Caco-2 (cell line): ENCODE results near the gene UCP2. TPM values are rescaled to one million over a fixed set of nuclear protein-coding genes. Genes with fewer than 3 reads are reported as not detected.

Experiments used
- BruUV-seq: library from RNA; stranded (reverse); fragments of 400-500 nt; replicated peaks from 2 replicates; lab custom pipeline; 2021; lab: Mats Ljungman, UMichigan
- CTCF ChIA-PET: fragments of 300-600 bp; sonication (Branson Sonifier 250); formaldehyde crosslinking; loops from one replicate; lab custom pipeline; 2022; ENCODE audit warnings: antibody characterized with exemption; lab: Charles Lee
- POLR2A ChIA-PET: fragments of 300-600 bp; sonication (Branson Sonifier 250); formaldehyde crosslinking; loops from one replicate; lab custom pipeline; 2022; ENCODE audit warnings: antibody characterized with exemption; lab: Charles Lee
- DNase-seq, 2 experiments: peaks; one replicate each; pipeline versions ENCODE4 v3.0.0 to v3.0.0-alpha.2; 2020 to 2022
- H3K27me3 ChIP-seq: replicated peaks from 2 replicates; pipeline ENCODE4 v1.6.0; 2011; ENCODE audit warnings: low read length; ENCODE audit not compliant: control insufficient read depth, insufficient read depth
- H3K36me3 ChIP-seq: 2 replicates; pipeline ENCODE4 v1.5.1; 2011; ENCODE audit warnings: low read length; ENCODE audit not compliant: control insufficient read depth, insufficient read depth
- H3K4me1 ChIP-seq: fragments of 250-450 bp; sonication (Bioruptor Pico); 2 replicates; pipeline ENCODE4 v1.5.1; 2020; ENCODE audit warnings: mild to moderate bottlenecking
- H3K4me3 ChIP-seq: 2 replicates; pipeline ENCODE4 v1.5.1; 2011; ENCODE audit warnings: low read depth, mild to moderate bottlenecking, control low read depth, low read length
- H3K9me3 ChIP-seq: fragments of 250-450 bp; sonication (Bioruptor Pico); 2 replicates; pipeline ENCODE4 v1.5.1; 2020; ENCODE audit warnings: mild to moderate bottlenecking, moderate library complexity
- H3K27ac Mint-ChIP-seq: one replicate; pipeline ENCODE4 v1.8.0; 2022; ENCODE audit warnings: mixed read lengths; ENCODE audit not compliant: unreplicated experiment
- H3K27me3 Mint-ChIP-seq: one replicate; pipeline ENCODE4 v1.8.0; 2022; ENCODE audit warnings: mixed read lengths; ENCODE audit not compliant: insufficient read depth, unreplicated experiment
- H3K36me3 Mint-ChIP-seq: one replicate; pipeline ENCODE4 v1.8.0; 2022; ENCODE audit warnings: mild to moderate bottlenecking, mixed read lengths; ENCODE audit not compliant: insufficient read depth, unreplicated experiment
- H3K4me1 Mint-ChIP-seq: one replicate; pipeline ENCODE4 v1.8.0; 2022; ENCODE audit warnings: low read depth, mixed read lengths; ENCODE audit not compliant: unreplicated experiment
- H3K4me3 Mint-ChIP-seq: one replicate; pipeline ENCODE4 v1.8.0; 2022; ENCODE audit warnings: mild to moderate bottlenecking, moderate library complexity, mixed read lengths; ENCODE audit not compliant: unreplicated experiment
- H3K9me3 Mint-ChIP-seq: one replicate; pipeline ENCODE4 v1.8.0; 2022; ENCODE audit warnings: mixed read lengths; ENCODE audit not compliant: unreplicated experiment
- intact Hi-C: fragments of 100-400 bp; cut with micrococcal nuclease; formaldehyde crosslinking; loops from one replicate; pipeline ENCODE4 v1.10.0; 2022; ENCODE audit not compliant: unreplicated experiment
- total RNA-seq: library from RNA; stranded (reverse); gene quantifications from 2 replicates; pipeline ENCODE4 v1.2.3, GENCODE V29; 2022
- TF ChIP-seq, protein P1 (sequence below), 2 experiments: fragments of 200-600 bp in 1 of 2; IDR thresholded peaks; 1 replicate in 1 of 2; 2 replicates in 1 of 2; pipeline versions ENCODE4 v1.5.1 to v1.8.0; 2011 to 2022; ENCODE audit warnings: antibody characterized with exemption in 1 of 2, control low read depth in 1 of 2, inconsistent platforms in 1 of 2, low read depth in 1 of 2, low read length in 1 of 2, mild to moderate bottlenecking in 1 of 2, moderate library complexity in 1 of 2; ENCODE audit not compliant: insufficient read depth in 1 of 2, severe bottlenecking in 1 of 2, unreplicated experiment in 1 of 2

Gene UCP2
- total RNA-seq, 1 experiment from 2014 or later = 144 TPM

DNA sequence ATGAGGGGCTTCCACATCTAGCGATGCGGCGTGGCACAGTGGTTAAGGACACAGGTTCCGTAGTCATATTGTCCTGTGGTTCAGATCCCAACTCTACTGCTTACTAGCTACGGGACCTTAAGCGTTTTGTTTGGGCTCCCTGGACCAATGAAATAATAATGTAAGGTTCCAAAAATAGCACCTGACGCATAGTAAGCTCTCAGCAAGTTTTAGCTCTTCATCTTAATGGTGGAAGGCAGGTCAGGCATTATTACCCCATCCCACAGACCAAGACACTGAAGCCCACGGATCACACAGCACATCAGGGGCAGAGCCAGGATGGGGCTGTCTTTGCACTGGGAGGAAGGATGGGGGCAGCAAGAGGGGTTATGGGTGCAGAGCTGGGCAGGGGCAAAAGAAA, 18.8 kb downstream of the UCP2 start:
- Histone ChIP-seq H3K36me3 (no peaks in the 10 kb centered on the region), H3K4me1 (no peaks in the 10 kb centered on the region), H3K9me3 (no peaks in the 10 kb centered on the region), H3K27me3 (no peaks in the 10 kb centered on the region; the same call in 1 of the 2 replicates), H3K4me3 (no peak overlapping the region)
- TF ChIP-seq, protein P1, sequence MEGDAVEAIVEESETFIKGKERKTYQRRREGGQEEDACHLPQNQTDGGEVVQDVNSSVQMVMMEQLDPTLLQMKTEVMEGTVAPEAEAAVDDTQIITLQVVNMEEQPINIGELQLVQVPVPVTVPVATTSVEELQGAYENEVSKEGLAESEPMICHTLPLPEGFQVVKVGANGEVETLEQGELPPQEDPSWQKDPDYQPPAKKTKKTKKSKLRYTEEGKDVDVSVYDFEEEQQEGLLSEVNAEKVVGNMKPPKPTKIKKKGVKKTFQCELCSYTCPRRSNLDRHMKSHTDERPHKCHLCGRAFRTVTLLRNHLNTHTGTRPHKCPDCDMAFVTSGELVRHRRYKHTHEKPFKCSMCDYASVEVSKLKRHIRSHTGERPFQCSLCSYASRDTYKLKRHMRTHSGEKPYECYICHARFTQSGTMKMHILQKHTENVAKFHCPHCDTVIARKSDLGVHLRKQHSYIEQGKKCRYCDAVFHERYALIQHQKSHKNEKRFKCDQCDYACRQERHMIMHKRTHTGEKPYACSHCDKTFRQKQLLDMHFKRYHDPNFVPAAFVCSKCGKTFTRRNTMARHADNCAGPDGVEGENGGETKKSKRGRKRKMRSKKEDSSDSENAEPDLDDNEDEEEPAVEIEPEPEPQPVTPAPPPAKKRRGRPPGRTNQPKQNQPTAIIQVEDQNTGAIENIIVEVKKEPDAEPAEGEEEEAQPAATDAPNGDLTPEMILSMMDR (IDR thresholded peaks at IDR 0.05; ENCODE audit: insufficient read depth in 1 of 2, low read depth in 1 of 2, low read length in 1 of 2, severe bottlenecking in 1 of 2, unreplicated experiment in 1 of 2) = no peak
- Mint-ChIP-seq H3K9me3 (no peaks in the 10 kb centered on the region), H3K4me1 (no peaks in the 10 kb centered on the region), H3K27ac (no peak overlapping the region), H3K4me3 (no peak overlapping the region), H3K36me3 (peaks cover 7% of the 10 kb centered on the region), H3K27me3 (no peaks in the 10 kb centered on the region)
- no peak for DNase-seq
- BruUV-seq = no TSS peak
- CTCF ChIA-PET = interaction anchor here (0.6 to 1.4 kb wide), 9 partner anchors 18 to 485 kb away, joined by 3 to 11 read pairs (median 3); partner anchors contain the start of genes C2CD3, PPME1 and UCP2
- intact Hi-C loops = loop anchor here (1.0 to 5.0 kb wide), 5 partner anchors 18 to 484 kb away; partner anchors contain the start of genes C2CD3, PPME1 and UCP2
- POLR2A ChIA-PET = interaction anchor here (0.6 kb wide), 1 partner anchor 418 kb away, joined by 3 read pairs; no protein-coding TSS in a partner anchor

DNA sequence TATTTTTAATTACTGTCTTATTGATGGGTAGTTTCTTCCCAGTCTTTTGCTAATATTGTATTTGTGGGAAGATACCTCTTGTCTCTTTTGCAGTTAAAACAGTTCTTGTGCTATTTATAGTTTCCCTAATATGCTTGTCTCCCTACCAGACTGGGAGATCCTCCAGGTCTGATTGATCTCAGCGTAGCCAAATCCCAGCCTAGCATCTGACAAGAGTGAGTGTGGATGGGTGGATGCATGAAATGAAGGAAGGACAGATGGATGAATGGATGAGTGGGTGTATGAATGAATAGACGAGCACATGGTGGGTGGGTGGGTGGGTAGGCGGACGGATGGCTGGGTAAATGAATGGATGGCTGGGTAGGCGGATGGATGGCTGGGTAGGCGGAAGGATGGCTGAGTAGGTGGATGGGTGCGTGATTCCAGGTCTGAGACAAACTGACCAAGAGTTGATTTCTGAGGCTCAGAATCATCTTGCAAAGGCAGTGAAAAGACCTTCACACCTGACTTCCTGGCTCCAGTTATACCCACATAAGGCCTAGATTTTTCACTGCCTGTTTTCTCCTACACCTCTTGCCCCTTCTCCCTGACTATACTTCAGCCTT, 20.4 kb downstream of the UCP2 start:
- Mint-ChIP-seq H3K27me3 (no peaks in the 10 kb centered on the region), H3K4me1 (no peaks in the 10 kb centered on the region), H3K9me3 (no peaks in the 10 kb centered on the region), H3K27ac (no peak overlapping the region), H3K36me3 (no peaks in the 10 kb centered on the region), H3K4me3 (no peak overlapping the region)
- ChIA-PET CTCF (no interaction called here), POLR2A (no interaction called here)
- Histone ChIP-seq H3K9me3 (no peaks in the 10 kb centered on the region), H3K4me3 (no peak overlapping the region), H3K27me3 (no peaks in the 10 kb centered on the region; the same call in 1 of the 2 replicates), H3K36me3 (no peaks in the 10 kb centered on the region), H3K4me1 (no peaks in the 10 kb centered on the region)
- DNase-seq = peak in 1 of 2 experiments; percentile 21
- no TSS peak for BruUV-seq
- TF ChIP-seq, protein P1 (IDR thresholded peaks at IDR 0.05; ENCODE audit: insufficient read depth in 1 of 2, low read depth in 1 of 2, low read length in 1 of 2, severe bottlenecking in 1 of 2, unreplicated experiment in 1 of 2) = no peak
- intact Hi-C loops = loop anchor here (5.0 kb wide), 1 partner anchor 210 kb away; the partner anchor contains the start of genes C2CD3 and PPME1

DNA sequence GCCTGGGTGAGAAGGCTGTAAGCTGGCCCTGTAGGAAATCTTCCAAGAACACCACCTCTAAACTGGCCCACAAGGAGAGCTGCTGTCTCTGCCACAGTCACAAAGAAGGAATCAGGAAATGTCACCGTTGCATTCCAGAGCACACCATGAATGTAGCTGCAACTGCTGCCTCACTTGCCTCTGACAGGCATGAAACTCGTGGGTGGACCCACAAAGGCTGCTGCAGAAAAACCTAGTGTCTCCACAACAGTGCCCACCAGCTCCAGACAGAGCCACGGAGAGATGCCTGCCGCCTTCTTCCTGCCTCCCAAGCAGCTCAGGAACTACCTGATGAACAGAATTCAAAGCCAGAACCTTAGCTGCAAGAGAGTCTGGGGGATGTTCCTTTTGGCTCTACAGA, 21.3 kb downstream of the UCP2 start:
- H3K4me1 ChIP-seq = no peaks in the 10 kb centered on the region
- H3K9me3 ChIP-seq = no peaks in the 10 kb centered on the region
- Mint-ChIP-seq H3K36me3 (no peaks in the 10 kb centered on the region), H3K4me1 (peaks cover 1% of the 10 kb centered on the region), H3K27me3 (no peaks in the 10 kb centered on the region), H3K9me3 (no peaks in the 10 kb centered on the region), H3K4me3 (no peak overlapping the region), H3K27ac (no peak overlapping the region)
- peak in 1 of 2 experiments; percentile 32 for DNase-seq
- TF ChIP-seq, protein P1 (IDR thresholded peaks at IDR 0.05; ENCODE audit: insufficient read depth in 1 of 2, low read depth in 1 of 2, low read length in 1 of 2, severe bottlenecking in 1 of 2, unreplicated experiment in 1 of 2) = no peak
- H3K4me3 ChIP-seq = no peak overlapping the region
- ChIA-PET CTCF (interaction anchor here (0.6 kb wide), 1 partner anchor 144 kb away, joined by 3 read pairs; no protein-coding TSS in a partner anchor), POLR2A (no interaction called here)
- no TSS peak for BruUV-seq
- no peaks in the 10 kb centered on the region for H3K36me3 ChIP-seq
- intact Hi-C loops = loop anchor here (5.0 kb wide), 1 partner anchor 211 kb away; the partner anchor contains the start of genes C2CD3 and PPME1
- no peaks in the 10 kb centered on the region; the same call in 1 of the 2 replicates for H3K27me3 ChIP-seq
